Panc1 (cell line): ENCODE results near the gene SF3A2.

Experiments used
- CTCF ChIP-seq: fragments of 450-650 bp; IDR thresholded peaks from 2 replicates; pipeline ENCODE4 v1.5.1; 2017; ENCODE audit warnings: mild to moderate bottlenecking
- POLR2AphosphoS5 ChIP-seq: IDR thresholded peaks from 2 replicates; pipeline ENCODE4 v1.6.1; 2012; ENCODE audit warnings: mild to moderate bottlenecking, low read depth, low read length, moderate library complexity
- SIN3A ChIP-seq: IDR thresholded peaks from 2 replicates; pipeline ENCODE4 v1.6.1; 2012; ENCODE audit warnings: low read depth, mild to moderate bottlenecking, low read length, moderate library complexity, borderline replicate concordance; ENCODE audit not compliant: insufficient read depth

DNA sequence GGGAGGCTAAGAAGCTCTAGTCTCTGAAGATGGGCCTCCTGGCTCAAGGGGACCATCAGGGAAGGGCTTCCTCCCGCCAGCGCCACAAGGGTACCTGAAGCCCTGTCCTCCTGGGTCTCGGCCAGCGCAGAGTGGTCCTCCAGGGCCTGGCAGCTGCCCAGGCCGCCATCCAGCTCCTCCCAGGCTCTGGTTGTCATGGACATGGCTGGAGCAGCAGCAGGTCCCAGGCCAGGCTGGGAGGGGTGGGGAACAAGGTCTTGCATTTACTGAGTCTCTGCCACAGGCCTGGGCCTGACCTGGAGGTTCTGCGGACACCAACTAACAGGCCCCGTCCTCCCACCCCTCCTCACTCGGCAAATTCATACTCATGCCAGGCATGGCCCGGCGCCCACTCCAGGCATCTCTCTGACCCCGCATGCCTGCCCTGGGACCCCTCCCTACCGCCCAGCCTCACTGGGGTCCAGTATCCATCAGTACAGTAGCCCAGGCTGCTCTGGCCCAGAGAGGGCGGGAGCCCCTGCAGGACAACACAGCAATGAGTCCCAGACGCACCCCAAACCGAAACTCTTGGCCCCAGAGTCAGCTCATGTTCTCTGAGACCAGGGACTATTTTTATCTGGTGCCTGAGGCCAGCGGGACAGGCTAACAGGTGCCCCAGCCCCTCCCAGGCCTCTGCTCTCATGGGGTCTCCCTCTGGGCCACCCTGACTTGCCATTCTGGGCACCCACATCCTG, 18.7 kb downstream of the SF3A2 start:
- TF ChIP-seq CTCF, result no peak
- no peak for TF ChIP-seq POLR2AphosphoS5
- no peak for TF ChIP-seq SIN3A
